ENCODE results near the gene SPEF2. TPM values are rescaled to one million over a fixed set of nuclear protein-coding genes. Genes with fewer than 3 reads are reported as not detected.

Gene SPEF2
- total RNA-seq, 1 donor from 2014 or later: 7.9 TPM

DNA sequence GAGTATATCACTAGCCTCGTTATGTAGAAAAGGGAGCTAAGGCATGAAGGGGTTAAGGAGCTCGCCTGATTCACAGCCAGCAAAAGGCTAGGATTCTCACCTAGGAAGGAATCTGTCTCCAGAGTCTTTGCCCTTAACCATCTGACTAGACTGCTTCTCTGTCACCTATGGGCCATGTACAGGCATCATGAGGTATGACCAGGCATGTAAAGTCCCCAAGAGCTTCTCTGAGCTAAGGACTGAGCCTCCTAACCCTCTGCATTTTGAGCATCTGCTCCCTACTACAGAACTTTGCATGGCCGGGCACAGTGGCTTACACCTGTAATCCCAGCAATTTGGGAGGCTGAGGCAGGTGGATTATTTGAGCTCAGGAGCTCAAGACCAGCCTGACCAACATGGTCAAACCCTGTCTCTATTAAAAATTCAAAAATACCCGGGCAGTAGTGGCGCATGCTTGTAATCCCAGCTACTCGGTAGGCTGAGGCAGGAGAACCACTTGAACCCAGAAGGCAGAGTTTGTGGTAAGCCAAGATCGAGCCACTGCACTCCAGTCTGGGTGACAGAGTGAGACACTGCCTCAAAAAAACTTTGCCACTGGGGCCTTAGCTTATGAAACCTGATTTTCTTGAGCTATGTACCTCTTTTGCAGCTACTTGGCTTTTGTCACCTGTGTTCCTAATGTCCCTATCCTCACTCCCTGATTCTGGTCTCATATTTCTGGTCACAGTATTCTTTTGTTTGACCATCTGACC is 205.9 kb downstream of the SPEF2 start:
- DNase-seq (ENCODE audit: extremely low spot score, unreplicated experiment): no peak
- H3K27me3 Mint-ChIP-seq (ENCODE audit: unreplicated experiment): no peaks in the 10 kb centered on the region
- no peaks in the 10 kb centered on the region for H3K36me3 Mint-ChIP-seq (ENCODE audit: unreplicated experiment)
- H3K4me3 Mint-ChIP-seq (ENCODE audit: unreplicated experiment): no peak overlapping the region
- H3K27ac Mint-ChIP-seq (ENCODE audit: unreplicated experiment): no peak overlapping the region
- no peaks in the 10 kb centered on the region for H3K9me3 Mint-ChIP-seq (ENCODE audit: unreplicated experiment)
- H3K4me1 Mint-ChIP-seq (ENCODE audit: unreplicated experiment): no peaks in the 10 kb centered on the region
- TF ChIP-seq, protein P1, sequence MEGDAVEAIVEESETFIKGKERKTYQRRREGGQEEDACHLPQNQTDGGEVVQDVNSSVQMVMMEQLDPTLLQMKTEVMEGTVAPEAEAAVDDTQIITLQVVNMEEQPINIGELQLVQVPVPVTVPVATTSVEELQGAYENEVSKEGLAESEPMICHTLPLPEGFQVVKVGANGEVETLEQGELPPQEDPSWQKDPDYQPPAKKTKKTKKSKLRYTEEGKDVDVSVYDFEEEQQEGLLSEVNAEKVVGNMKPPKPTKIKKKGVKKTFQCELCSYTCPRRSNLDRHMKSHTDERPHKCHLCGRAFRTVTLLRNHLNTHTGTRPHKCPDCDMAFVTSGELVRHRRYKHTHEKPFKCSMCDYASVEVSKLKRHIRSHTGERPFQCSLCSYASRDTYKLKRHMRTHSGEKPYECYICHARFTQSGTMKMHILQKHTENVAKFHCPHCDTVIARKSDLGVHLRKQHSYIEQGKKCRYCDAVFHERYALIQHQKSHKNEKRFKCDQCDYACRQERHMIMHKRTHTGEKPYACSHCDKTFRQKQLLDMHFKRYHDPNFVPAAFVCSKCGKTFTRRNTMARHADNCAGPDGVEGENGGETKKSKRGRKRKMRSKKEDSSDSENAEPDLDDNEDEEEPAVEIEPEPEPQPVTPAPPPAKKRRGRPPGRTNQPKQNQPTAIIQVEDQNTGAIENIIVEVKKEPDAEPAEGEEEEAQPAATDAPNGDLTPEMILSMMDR (IDR thresholded peaks at IDR 0.05): no peak

DNA sequence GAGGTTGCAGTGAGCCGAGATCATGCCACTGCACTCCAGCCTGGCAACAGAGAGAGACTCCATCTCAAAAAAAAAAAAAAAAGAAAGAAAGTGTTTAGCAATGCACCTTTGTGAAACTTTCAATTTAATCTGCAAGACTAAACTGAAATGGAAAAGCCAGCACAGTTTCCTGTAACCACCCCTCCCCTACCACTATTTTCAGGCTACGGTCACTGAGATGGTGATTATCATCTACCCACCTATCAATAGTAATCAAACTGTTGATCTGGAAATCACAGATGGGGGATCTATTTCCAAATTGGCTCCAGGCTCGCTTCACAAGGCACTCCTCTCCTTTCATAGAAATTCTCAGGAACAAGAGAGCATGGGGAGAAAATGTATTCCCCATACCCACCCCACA is 208.4 kb downstream of the SPEF2 start:
- Mint-ChIP-seq H3K4me3 (ENCODE audit: unreplicated experiment) (no peak overlapping the region), H3K27me3 (ENCODE audit: unreplicated experiment) (no peaks in the 10 kb centered on the region), H3K36me3 (ENCODE audit: unreplicated experiment) (no peaks in the 10 kb centered on the region), H3K4me1 (ENCODE audit: unreplicated experiment) (no peaks in the 10 kb centered on the region), H3K9me3 (ENCODE audit: unreplicated experiment) (no peaks in the 10 kb centered on the region), H3K27ac (ENCODE audit: unreplicated experiment) (no peak overlapping the region)
- TF ChIP-seq, protein P1 (IDR thresholded peaks at IDR 0.05): no peak
- DNase-seq (ENCODE audit: extremely low spot score, unreplicated experiment): no peak

DNA sequence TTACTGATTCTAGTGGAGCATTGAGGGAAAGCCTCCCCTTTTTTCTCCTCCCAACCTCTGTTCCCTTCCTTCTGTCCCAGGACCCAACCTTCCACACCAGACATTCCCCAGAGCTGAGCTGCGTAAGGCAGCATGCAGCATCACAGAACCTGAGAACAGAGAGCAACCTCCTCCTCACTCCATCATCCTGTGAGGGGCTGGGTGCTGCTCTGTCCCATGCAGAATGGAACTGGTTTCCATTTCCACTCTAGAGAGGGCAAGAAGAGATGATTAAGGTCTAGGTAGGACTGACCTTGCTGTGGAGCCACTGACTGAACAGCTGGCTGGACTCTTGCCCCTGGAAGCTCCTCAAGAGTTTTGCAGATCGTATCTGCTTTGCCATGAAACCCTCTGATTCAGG is 208.9 kb downstream of the SPEF2 start:
- H3K9me3 Mint-ChIP-seq (ENCODE audit: unreplicated experiment): no peaks in the 10 kb centered on the region
- H3K4me3 Mint-ChIP-seq (ENCODE audit: unreplicated experiment): no peak overlapping the region
- no peaks in the 10 kb centered on the region for H3K36me3 Mint-ChIP-seq (ENCODE audit: unreplicated experiment)
- H3K4me1 Mint-ChIP-seq (ENCODE audit: unreplicated experiment): no peaks in the 10 kb centered on the region
- no peak overlapping the region for H3K27ac Mint-ChIP-seq (ENCODE audit: unreplicated experiment)
- H3K27me3 Mint-ChIP-seq (ENCODE audit: unreplicated experiment): no peaks in the 10 kb centered on the region
- no peak for DNase-seq (ENCODE audit: extremely low spot score, unreplicated experiment)
- TF ChIP-seq, protein P1 (IDR thresholded peaks at IDR 0.05): no peak

DNA sequence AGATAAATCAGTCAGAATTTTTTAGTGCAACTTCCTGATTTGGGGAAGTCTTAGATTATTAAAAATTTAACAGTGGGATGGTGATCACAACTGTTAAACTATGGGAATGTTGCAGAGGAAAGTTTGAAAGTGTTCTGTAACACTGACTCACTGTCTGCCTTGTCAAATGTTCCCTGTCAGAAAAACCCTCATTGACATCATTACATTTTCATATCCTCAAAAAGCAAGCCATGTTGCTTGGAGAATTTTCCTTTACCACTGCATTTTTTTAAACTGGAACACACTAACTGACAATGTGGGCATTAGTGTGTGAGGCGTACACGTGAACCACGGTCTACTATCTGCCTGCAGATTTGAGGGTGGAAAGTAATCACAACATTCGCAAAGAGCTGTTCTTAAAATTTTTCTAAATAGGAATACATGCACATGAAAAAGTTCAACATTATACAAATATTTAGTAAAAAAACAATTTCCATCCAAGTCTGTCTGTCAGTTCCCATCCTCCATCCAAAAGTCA is 210.5 kb downstream of the SPEF2 start:
- Mint-ChIP-seq H3K9me3 (ENCODE audit: unreplicated experiment) (no peaks in the 10 kb centered on the region), H3K27ac (ENCODE audit: unreplicated experiment) (no peak overlapping the region), H3K4me3 (ENCODE audit: unreplicated experiment) (no peak overlapping the region), H3K27me3 (ENCODE audit: unreplicated experiment) (no peaks in the 10 kb centered on the region), H3K36me3 (ENCODE audit: unreplicated experiment) (no peaks in the 10 kb centered on the region), H3K4me1 (ENCODE audit: unreplicated experiment) (no peaks in the 10 kb centered on the region)
- TF ChIP-seq, protein P1 (IDR thresholded peaks at IDR 0.05): no peak
- DNase-seq (ENCODE audit: extremely low spot score, unreplicated experiment): no peak

DNA sequence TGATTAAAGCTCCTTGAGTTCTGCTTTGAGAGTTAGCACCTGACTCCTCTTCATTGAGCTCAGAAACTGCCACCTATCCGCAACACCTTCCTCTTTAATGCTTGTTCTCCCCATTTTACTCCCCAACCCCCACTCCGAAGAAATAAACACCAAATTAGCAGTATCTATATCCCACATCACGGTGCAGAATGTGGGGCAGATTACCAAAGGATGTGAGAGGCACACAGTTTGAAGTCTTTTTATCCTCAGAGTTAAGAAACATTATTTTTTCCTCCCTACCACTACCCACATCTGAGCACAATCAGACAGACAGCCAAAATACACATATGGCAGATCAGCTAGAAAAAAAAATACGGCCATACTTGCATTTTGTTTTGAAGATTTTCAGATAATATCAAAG is 212.9 kb downstream of the SPEF2 start:
- Mint-ChIP-seq H3K36me3 (ENCODE audit: unreplicated experiment) (no peaks in the 10 kb centered on the region), H3K4me1 (ENCODE audit: unreplicated experiment) (no peaks in the 10 kb centered on the region), H3K27ac (ENCODE audit: unreplicated experiment) (no peak overlapping the region), H3K27me3 (ENCODE audit: unreplicated experiment) (no peaks in the 10 kb centered on the region), H3K4me3 (ENCODE audit: unreplicated experiment) (no peak overlapping the region), H3K9me3 (ENCODE audit: unreplicated experiment) (no peaks in the 10 kb centered on the region)
- no peak for DNase-seq (ENCODE audit: extremely low spot score, unreplicated experiment)
- TF ChIP-seq, protein P1 (IDR thresholded peaks at IDR 0.05): no peak
